Measurements from ENCODE around the gene MYO9B.
"Not testable (repeated sequence)": the region's sequence is repeated elsewhere in the genome, so short reads cannot be mapped to it uniquely, and the experiment has no call there.

The MYO9B gene

DNA sequence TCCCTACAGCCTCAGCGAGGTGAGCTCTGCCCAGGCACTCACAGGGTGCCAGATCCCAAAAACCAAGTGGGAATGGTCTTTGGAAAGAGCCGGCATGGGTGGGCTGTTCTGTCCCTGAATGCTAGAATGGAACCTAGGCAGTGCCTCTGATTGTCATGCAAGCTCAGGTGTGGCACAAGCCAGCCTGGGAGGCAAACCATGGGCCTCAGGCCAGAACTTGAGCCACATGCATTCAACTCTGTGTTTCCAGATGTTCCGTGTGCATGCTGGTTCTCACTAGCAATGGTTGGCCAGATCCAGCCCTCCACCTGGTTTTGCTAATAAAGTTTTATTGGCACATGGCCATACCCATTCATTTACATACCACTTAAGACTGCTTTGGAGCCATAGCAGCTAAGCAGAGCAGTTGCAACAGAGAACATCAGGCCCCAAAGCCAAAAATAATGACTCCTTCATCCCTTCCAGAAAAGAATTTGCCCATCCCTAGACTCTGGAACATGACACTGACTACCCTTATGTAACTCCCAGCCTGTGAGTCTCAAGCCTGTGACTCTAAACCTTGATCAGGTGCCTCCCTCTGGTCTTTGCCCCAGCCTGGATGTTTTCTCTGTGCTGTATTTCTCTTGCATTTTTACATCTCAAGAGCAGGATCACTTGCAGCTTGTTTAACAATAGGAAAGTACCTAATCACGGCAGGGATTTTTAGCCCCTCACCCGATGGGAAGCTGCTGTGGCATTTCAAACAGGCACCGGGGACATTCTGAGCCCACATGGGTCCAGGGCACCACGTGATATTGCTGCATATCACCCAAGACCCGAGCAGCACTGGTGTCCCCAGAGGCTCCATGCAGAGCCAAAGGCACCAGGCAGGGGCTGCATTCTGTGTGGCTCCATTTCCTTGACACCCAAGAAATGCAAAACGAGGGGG is 84.2 kb downstream of the MYO9B start:
- Histone ChIP-seq H3K36me3 (ENCODE audit: insufficient read depth, low read length) (peaks cover 83% of the 10 kb centered on the region), H4K20me1 (ENCODE audit: insufficient read depth, low read length) (no peaks in the 10 kb centered on the region), H3K4me3 (ENCODE audit: low read depth in 1 of 2, low read length in 2 of 2) (no peak overlapping the region), H3K9me3 (ENCODE audit: insufficient read depth, low read length, severe bottlenecking) (no peaks in the 10 kb centered on the region), H2AFZ (ENCODE audit: low read depth, low read length) (no peak overlapping the region), H3K27ac (ENCODE audit: low read length) (no peak overlapping the region), H3K4me1 (ENCODE audit: insufficient read depth, low read length) (no peaks in the 10 kb centered on the region), H3K27me3 (ENCODE audit: insufficient read depth, low read length, poor library complexity) (no peaks in the 10 kb centered on the region), H3K9ac (ENCODE audit: low read depth, low read length) (no peak overlapping the region), H3K4me2 (ENCODE audit: insufficient read depth, low read length) (no peak overlapping the region), H3K79me2 (ENCODE audit: insufficient read depth, low read length) (no peaks in the 10 kb centered on the region)
- no peak for DNase-seq
- TF ChIP-seq, protein P1, sequence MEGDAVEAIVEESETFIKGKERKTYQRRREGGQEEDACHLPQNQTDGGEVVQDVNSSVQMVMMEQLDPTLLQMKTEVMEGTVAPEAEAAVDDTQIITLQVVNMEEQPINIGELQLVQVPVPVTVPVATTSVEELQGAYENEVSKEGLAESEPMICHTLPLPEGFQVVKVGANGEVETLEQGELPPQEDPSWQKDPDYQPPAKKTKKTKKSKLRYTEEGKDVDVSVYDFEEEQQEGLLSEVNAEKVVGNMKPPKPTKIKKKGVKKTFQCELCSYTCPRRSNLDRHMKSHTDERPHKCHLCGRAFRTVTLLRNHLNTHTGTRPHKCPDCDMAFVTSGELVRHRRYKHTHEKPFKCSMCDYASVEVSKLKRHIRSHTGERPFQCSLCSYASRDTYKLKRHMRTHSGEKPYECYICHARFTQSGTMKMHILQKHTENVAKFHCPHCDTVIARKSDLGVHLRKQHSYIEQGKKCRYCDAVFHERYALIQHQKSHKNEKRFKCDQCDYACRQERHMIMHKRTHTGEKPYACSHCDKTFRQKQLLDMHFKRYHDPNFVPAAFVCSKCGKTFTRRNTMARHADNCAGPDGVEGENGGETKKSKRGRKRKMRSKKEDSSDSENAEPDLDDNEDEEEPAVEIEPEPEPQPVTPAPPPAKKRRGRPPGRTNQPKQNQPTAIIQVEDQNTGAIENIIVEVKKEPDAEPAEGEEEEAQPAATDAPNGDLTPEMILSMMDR (IDR thresholded peaks at IDR 0.05; ENCODE audit: borderline replicate concordance, extremely low read depth, low read length, poor library complexity, severe bottlenecking): no peak
- TF ChIP-seq EZH2 (IDR thresholded peaks at IDR 0.05; ENCODE audit: borderline replicate concordance, low read depth, low read length, severe bottlenecking): no peak
- ATAC-seq (ENCODE audit: insufficient read depth, low read depth): no peak

DNA sequence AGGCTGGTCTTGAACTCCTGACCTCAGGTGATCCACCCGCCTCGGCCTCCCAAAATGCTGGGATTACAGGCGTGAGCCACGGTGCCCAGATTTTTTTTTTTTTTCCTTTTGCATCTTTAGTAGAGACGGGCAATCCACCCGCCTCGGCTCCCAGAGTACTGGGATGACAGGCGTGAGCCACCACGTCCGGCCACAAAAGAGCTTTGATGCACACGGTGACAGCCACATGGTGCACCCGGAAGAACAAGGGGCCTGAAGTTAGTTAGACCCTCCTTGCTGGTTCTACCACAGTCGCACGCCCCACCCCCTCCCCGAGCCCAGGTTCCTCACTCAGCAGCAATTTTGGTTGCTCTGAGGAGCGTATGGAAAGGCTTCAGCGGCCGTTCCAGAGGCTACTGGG is 85.3 kb downstream of the MYO9B start:
- no peak overlapping the region for H3K4me2 ChIP-seq (ENCODE audit: insufficient read depth, low read length)
- no peak overlapping the region for H3K4me3 ChIP-seq (ENCODE audit: low read depth in 1 of 2, low read length in 2 of 2)
- ATAC-seq (ENCODE audit: insufficient read depth, low read depth) (no peak), DNase-seq (no peak)
- TF ChIP-seq EZH2 (IDR thresholded peaks at IDR 0.05; ENCODE audit: borderline replicate concordance, low read depth, low read length, severe bottlenecking): no peak
- TF ChIP-seq, protein P1 (IDR thresholded peaks at IDR 0.05; ENCODE audit: borderline replicate concordance, extremely low read depth, low read length, poor library complexity, severe bottlenecking): no peak
- no peak overlapping the region for H3K9ac ChIP-seq (ENCODE audit: low read depth, low read length)
- H3K4me1 ChIP-seq (ENCODE audit: insufficient read depth, low read length): no peaks in the 10 kb centered on the region
- no peaks in the 10 kb centered on the region for H3K27me3 ChIP-seq (ENCODE audit: insufficient read depth, low read length, poor library complexity)
- H3K9me3 ChIP-seq (ENCODE audit: insufficient read depth, low read length, severe bottlenecking): no peaks in the 10 kb centered on the region
- H3K27ac ChIP-seq (ENCODE audit: low read length): no peak overlapping the region
- no peaks in the 10 kb centered on the region for H3K79me2 ChIP-seq (ENCODE audit: insufficient read depth, low read length)
- no peaks in the 10 kb centered on the region for H4K20me1 ChIP-seq (ENCODE audit: insufficient read depth, low read length)
- H3K36me3 ChIP-seq (ENCODE audit: insufficient read depth, low read length): peaks cover 83% of the 10 kb centered on the region
- H2AFZ ChIP-seq (ENCODE audit: low read depth, low read length): no peak overlapping the region

DNA sequence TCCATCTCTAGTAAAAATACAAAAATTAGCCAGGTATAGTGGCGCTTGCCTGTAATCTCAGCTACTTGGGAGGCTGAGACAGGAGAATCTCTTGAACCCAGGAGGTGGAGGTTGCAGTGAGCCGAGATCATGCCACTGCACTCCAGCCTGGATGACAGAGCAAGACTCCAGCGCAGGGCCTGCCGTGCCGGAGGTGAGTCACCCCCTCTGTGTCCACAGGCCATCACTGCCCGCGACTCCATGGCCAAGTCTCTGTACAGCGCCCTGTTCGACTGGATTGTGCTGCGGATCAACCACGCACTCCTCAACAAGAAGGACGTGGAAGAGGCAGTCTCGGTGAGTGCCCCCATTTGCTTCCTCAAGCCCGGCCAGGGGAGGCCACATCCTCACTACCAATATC is 86.6 kb downstream of the MYO9B start:
- H3K9ac ChIP-seq (ENCODE audit: low read depth, low read length); ATAC-seq (ENCODE audit: insufficient read depth, low read depth); H2AFZ ChIP-seq (ENCODE audit: low read depth, low read length); H3K4me2 ChIP-seq (ENCODE audit: insufficient read depth, low read length); H3K27me3 ChIP-seq (ENCODE audit: insufficient read depth, low read length, poor library complexity); H3K79me2 ChIP-seq (ENCODE audit: insufficient read depth, low read length); H4K20me1 ChIP-seq (ENCODE audit: insufficient read depth, low read length); H3K4me1 ChIP-seq (ENCODE audit: insufficient read depth, low read length); H3K4me3 ChIP-seq (ENCODE audit: low read depth in 1 of 2, low read length in 2 of 2); H3K9me3 ChIP-seq (ENCODE audit: insufficient read depth, low read length, severe bottlenecking); H3K27ac ChIP-seq (ENCODE audit: low read length); DNase-seq: not testable (repeated sequence)
- H3K36me3 ChIP-seq (ENCODE audit: insufficient read depth, low read length): peaks cover 82% of the 10 kb centered on the region

DNA sequence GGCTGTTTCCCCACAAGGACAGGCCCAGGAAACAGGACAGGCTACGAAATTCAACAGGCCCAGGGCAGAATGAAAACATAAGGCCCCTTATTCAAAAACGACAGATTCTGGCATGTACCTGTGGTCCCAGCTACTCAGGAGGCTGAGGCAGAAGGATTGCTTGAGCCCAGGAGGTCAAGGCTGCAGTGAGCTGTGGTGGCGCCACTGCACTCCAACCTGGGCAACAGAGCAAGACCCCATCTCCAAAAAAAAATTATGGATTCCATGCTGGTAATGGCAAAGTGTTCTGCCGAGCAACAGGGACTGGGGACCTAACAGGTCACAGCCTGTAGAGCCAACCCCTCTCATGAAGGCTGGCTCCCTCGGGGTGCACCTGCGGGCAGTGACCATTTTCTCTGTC is 87.0 kb downstream of the MYO9B start:
- H3K9me3 ChIP-seq (ENCODE audit: insufficient read depth, low read length, severe bottlenecking): no peaks in the 10 kb centered on the region
- DNase-seq (no peak), ATAC-seq (ENCODE audit: insufficient read depth, low read depth) (no peak)
- no peaks in the 10 kb centered on the region for H3K79me2 ChIP-seq (ENCODE audit: insufficient read depth, low read length)
- no peak overlapping the region for H2AFZ ChIP-seq (ENCODE audit: low read depth, low read length)
- no peaks in the 10 kb centered on the region for H3K4me1 ChIP-seq (ENCODE audit: insufficient read depth, low read length)
- no peak overlapping the region for H3K9ac ChIP-seq (ENCODE audit: low read depth, low read length)
- H3K4me2 ChIP-seq (ENCODE audit: insufficient read depth, low read length): no peak overlapping the region
- H3K27me3 ChIP-seq (ENCODE audit: insufficient read depth, low read length, poor library complexity): no peaks in the 10 kb centered on the region
- H3K36me3 ChIP-seq (ENCODE audit: insufficient read depth, low read length): peaks cover 83% of the 10 kb centered on the region
- TF ChIP-seq, protein P1 (IDR thresholded peaks at IDR 0.05; ENCODE audit: borderline replicate concordance, extremely low read depth, low read length, poor library complexity, severe bottlenecking): no peak
- TF ChIP-seq EZH2 (IDR thresholded peaks at IDR 0.05; ENCODE audit: borderline replicate concordance, low read depth, low read length, severe bottlenecking): no peak
- H3K4me3 ChIP-seq (ENCODE audit: low read depth in 1 of 2, low read length in 2 of 2): no peak overlapping the region
- no peak overlapping the region for H3K27ac ChIP-seq (ENCODE audit: low read length)
- H4K20me1 ChIP-seq (ENCODE audit: insufficient read depth, low read length): no peaks in the 10 kb centered on the region

Data from DND-41 (cell line).